Measurements from ENCODE around the gene PALS2.

The PALS2 gene

DNA sequence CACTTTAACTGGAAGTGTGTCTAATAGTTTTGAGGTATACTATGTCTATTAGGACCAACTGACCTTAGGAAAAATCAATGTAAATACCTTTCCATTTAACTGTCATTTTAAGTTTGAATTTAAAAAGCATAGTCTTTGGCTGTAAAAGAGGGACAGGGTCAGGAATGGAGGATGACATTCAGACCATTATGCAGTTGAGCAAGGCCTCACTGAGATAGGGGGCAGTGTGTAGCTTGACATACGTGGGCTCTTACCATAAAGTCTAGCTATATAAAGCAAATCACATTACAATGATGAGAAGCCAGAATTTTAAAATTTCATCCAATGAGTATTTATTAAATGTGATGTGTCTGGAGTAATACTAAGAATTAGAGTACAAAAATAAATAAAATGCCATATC is 17.9 kb downstream of the PALS2 start:
- DNase-seq, result no peak

DNA sequence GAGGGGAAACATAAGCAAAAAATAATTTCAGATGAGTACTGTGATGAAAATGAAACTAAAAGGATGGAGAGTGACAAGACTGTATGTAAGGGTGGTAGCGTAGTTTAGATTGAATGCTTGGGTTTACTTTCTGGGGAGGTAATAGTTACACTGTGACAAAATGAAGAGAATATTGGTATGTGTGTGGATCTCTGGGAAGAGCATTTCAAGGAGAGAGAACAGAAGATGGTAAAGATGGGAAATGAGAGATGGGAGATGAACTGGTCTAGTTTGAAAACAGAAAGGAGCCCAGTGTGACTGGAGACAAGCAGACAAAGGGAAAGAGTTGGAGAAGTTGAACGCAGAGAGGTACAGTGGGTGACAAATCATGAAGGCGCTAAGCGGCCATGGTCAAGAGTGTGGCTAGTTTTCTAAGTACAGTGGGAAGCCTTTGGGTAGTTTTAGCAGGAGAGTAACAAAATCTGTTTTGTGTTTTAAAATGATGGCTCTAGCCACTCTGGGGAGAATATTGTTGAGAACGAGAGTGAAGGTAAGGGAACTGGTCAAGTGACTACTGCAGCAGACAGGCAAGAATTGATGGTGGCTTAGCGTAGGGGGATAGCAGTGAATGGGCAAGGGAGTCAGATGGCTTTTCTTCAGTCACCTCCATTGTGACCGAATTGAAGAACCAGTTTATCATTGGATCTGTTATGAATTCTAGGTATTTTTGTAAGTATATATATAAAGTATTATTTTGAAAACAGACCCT is 22.6 kb downstream of the PALS2 start:
- DNase-seq, result no peak

DNA sequence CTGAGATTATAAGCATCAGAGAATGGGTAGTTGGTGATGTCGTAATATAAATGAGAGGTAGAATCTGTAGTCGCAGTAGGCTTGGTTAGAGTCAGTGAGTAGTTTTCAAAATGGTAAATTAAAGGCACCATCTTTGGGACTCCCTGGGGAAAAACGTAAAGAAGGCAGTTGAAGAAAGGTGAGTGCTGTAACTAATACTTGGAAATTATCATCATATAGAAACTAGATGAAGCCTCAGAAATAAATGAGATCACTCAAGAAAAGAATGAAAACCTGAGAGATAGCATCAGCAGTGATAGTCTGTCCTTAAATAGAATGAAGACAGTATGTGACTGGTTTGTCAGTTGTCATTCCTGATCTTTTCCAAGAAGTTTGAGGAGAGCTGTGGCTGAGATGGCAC is 23.8 kb downstream of the PALS2 start:
- DNase-seq, result no peak

DNA sequence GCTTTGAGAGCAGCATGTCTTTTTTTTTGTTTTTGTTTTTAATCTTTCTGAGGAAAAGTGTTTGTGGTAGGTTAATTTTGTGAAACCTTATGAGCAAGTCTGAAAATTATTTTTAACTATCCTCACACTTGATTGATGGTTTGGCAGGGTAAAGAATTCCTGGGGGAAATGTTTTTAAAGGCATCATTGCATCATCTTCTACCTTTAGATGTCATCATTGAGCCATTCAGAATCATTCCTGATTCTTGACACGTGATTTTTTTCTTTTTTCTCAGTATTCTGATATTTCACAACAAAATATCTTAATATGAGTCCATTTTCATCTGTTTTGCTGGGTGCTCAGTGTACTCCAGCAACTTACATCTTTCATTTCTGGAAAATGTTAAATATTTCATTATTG is 28.3 kb downstream of the PALS2 start:
- no peak for DNase-seq

DNA sequence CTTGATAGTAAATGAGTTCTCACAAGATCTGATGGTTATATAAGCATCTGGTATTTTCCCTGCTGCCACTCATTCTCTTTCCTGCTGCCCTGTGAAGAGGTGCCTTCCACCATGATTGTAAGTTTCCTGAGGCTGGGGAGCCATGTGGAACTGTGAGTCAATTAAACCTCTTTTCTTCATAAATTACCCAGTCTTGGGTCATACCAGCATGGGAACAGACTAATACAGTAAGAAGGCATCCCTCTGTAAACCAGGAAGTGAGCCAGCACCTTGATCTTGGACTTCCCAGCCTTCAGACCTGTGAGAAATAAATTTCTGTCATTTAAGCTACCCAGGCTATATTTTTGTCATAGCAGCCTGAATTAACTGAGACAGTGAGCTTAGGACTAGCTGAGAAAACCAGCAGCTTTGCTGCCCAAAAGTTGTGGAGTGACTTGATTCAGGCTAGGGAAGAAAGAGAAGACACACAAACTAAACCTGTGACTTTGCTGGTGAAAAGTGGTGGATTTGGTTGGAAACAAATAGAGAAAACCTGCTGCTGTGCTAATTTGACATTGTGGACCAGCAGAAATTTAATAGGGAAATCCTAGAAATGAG is 29.7 kb downstream of the PALS2 start:
- DNase-seq, result no peak

DNA sequence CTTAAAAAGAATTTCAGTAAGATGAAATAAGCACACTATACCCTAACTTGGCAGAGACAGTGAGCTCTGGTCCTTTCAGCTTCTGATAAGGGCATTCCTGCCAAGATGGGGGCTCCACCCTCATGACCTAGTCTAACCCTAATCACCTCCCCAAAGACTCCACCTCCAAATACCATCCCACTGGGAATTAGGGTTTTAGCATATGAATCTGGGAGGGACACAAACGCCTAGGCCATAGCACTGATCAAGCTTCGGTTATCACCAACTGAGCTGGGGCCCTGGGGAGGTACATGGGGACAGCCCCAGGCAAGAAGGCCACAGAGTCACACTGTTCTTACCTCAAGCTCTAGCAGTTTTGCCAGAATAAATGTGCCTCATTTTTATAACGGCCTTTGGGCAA is 31.4 kb downstream of the PALS2 start:
- DNase-seq, result no peak

DNA sequence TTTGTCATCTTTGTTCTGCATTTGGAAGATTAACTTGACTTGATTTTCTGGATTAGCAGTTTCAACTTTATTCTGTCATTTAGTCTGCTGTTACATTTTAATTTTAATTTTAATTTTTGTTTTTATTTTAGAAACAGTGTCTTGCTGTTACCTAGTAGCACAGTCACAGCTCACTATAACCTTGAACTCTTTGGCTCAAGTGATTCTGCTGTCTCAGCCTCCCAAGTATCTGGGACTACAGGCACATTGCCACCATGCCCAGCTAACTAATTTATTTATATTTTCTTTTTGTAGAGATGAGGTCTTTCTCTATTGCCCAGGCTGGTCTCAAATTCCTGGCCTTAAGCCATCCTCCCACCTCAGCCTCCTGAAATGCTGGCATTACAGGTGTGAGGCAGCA is 35.3 kb downstream of the PALS2 start:
- no peak for DNase-seq

DNA sequence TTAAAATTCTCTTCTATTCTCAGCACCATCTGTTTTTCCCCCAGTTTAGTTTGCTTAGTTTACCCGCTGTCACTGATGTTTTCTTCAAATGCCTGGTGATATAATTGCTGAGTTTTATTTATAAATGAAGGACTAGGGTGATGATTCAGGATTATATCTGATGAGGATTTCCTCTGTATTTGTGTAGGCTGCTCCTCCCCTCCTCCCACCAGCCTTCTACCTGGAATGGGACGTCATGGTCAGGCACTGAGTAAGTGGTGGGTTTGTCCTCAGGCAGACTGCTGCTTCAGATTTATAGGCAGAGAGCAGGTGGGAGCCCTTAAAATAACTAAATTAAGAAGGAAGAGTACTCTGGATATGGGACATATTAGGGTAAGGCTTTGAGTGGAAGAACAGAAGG is 35.8 kb downstream of the PALS2 start:
- DNase-seq, result no peak

DNA sequence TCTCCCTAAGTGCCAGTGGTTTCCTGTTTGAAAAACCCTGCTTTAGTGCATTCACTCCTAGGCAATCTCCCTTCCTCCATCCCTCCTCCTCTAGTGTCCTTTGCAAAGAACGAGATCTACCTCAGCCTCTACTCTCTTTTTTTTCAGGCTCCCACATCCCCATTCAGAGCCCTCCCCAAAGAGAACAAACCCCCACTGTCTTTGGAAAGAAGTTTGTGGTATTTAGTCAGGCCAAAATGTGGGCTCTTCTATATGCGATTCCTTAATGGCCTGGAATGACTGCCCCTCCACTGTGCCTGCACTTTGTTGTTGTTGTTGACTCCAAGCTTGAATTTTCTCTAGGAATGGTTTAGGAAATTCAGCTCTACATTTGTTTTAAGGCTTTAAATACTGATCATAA is 36.3 kb downstream of the PALS2 start:
- no peak for DNase-seq

DNA sequence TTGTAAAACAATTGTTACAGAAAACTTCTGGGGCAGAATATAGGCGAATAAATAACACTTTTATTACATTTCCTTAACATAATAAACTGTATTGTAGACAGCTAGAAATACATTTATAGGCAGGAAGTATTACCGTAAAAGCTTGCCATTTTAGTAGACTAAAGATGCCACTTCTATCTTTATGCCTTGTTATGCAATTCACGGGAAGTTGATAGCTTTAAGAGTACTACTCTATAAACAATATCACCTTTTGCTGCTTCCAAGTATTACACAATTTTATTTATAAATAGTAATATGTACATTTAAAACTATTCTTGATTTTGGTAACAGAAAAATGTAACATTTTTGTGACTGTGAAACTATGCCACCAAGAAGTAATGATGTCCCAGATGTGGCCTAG is 37.9 kb downstream of the PALS2 start:
- no peak for DNase-seq

DNA sequence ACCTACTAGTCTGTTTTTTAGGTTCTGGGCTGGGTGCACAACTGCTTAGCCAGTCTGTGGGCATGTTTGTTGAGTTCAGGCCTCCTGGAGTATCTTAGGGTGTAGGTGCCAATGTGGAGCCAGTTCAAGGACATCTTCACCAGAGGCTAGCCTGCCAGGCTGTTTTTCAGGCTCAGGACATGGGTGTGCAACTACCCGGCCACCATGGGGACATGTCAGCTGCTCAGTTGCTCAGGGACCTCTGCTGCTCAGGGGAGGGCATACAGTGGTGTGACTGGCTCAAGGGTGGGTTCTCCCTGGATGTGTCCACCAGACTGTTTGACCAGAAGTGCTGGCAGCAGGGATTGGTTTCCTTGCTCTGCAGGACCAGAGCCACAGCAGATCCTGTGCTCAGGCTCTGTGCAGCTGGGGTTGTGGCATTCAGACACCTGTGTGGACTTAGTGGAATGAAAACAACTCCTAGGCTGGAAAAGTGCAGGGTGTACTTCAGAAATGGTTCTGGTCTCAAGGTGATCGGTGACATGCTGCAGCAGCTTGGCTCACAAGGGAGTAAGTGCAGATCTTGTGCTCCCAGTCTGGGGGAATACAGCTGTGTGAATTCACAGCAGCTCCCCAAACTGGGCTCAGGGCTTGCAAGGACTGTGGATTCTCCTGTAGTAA is 44.8 kb downstream of the PALS2 start:
- DNase-seq, result no peak

DNA sequence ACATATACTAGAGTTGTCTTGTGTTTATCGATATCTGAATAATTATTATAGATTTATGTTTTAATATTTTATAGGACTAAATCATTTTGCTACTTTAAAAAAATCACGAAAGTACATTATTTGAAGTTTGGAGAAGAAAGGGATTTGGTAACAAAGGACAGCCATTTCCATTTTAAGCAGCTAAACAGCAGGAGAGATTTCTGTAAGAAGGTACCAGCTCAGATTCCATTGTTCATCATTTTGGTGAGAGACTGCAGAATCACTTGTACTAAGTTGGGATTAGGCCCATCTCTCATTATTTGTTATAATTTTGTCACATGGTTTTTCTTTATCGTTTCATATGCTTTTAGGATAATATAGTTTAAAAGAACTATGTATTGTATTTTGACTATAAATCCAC is 46.7 kb downstream of the PALS2 start:
- no peak for DNase-seq

DNA sequence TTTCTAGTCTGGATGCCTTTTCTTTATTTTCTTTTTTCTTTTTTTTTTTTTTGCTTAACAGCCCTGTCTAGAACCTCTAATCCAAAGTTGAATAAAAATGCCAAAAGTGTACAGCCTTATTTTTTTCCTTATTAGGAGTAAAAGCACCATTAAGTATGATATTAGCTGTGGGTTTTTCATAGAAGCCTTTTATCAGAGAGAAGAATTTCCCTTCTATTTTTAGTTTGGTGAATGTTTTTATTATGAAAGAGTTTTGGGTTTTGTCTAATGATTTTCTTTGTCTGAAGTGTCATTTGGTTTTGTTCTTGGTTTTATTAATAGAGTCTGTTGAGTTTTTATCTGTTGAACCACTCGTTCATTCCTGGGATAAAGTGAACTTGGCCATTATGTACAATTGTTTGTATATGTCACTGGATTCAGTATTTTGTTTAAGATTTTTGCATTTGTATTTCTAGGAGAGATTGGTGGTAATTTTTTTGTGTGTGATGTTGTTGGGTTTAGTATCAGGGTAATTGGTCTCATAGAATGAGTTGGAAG is 49.5 kb downstream of the PALS2 start:
- DNase-seq, result no peak
